Endodermal cell (in vitro differentiated cells): ENCODE measurements around the gene SESN3. TPM values are rescaled to one million over a fixed set of nuclear protein-coding genes. Genes with fewer than 3 reads are reported as not detected.

Experiments
- DNase-seq: peaks from one replicate; pipeline ENCODE4 v3.0.0-alpha.2; 2017
- H3K27ac ChIP-seq: 2 replicates; pipeline ENCODE4 v1.5.1; 2013; ENCODE audit warnings: mild to moderate bottlenecking, low read depth, low read length, moderate library complexity
- H3K27me3 ChIP-seq: 2 replicates; pipeline ENCODE4 v1.6.1; 2013; ENCODE audit warnings: mild to moderate bottlenecking, low read length, moderate library complexity; ENCODE audit not compliant: insufficient read depth, control insufficient read depth, poor library complexity, severe bottlenecking
- H3K36me3 ChIP-seq: 2 replicates; pipeline ENCODE4 v1.7.0; 2013; ENCODE audit warnings: mild to moderate bottlenecking, low read length, moderate library complexity; ENCODE audit not compliant: control insufficient read depth, insufficient read depth
- H3K4me1 ChIP-seq: one replicate; pipeline ENCODE4 v1.7.0; 2013; ENCODE audit warnings: low read length; ENCODE audit not compliant: control insufficient read depth, insufficient read depth
- H3K4me3 ChIP-seq: 2 replicates; pipeline ENCODE4 v1.5.1; 2013; ENCODE audit warnings: mild to moderate bottlenecking, low read length, moderate library complexity
- H3K9ac ChIP-seq: 2 replicates; pipeline ENCODE4 v1.6.1; 2013; ENCODE audit warnings: mild to moderate bottlenecking, low read length, moderate library complexity; ENCODE audit not compliant: poor library complexity, severe bottlenecking; ENCODE audit errors: extremely low read depth
- H3K9me3 ChIP-seq: 2 replicates; pipeline ENCODE4 v1.6.1; 2013; ENCODE audit warnings: mild to moderate bottlenecking, low read length, moderate library complexity; ENCODE audit not compliant: control insufficient read depth
- H3K27ac Mint-ChIP-seq: 2 replicates; pipeline ENCODE4 v1.8.0; 2020; ENCODE audit warnings: mixed read lengths
- H3K27me3 Mint-ChIP-seq: 2 replicates; pipeline ENCODE4 v1.8.0; 2021; ENCODE audit warnings: mild to moderate bottlenecking, mixed read lengths; ENCODE audit not compliant: insufficient read depth
- H3K36me3 Mint-ChIP-seq: 2 replicates; pipeline ENCODE4 v1.8.0; 2020; ENCODE audit warnings: low read depth, mixed read lengths
- H3K4me1 Mint-ChIP-seq: 2 replicates; pipeline ENCODE4 v1.8.0; 2020; ENCODE audit warnings: mixed read lengths
- H3K4me3 Mint-ChIP-seq: 2 replicates; pipeline ENCODE4 v1.8.0; 2020; ENCODE audit warnings: mild to moderate bottlenecking, moderate library complexity, mixed read lengths
- H3K9me3 Mint-ChIP-seq: 2 replicates; pipeline ENCODE4 v1.8.0; 2020; ENCODE audit warnings: mild to moderate bottlenecking, mixed read lengths
- CTCF ChIP-seq: fragments of 200-600 bp; sonication (generic); conservative IDR thresholded peaks from 2 replicates; pipeline ENCODE4 v1.5.0; 2021; ENCODE audit warnings: antibody characterized with exemption, mild to moderate bottlenecking
- WGBS, 2 experiments: methylation state at CpG; one replicate each; pipeline versions ENCODE4 v1.1.5 to v1.1.7; 2013; ENCODE audit warnings: missing lambda C conversion rate in 2 of 2, mixed read lengths in 1 of 2; ENCODE audit not compliant: insufficient coverage in 1 of 2, insufficient read length in 1 of 2; 5-methylcytosine and 5-hydroxymethylcytosine counted together
- total RNA-seq, 2 donors: library from RNA; stranded (reverse); fragmentation: NEBNext Ultra II Directional in 1 of 2; extraction: Animal tissue kit (Norgen Biotek cat#: 25700) in 1 of 2; gene quantifications; 2 replicates in 1 of 2; 3 replicates in 1 of 2; pipeline ENCODE4 v1.2.1, GENCODE V29; 2021

SESN3 gene
- total RNA-seq, 2 donors from 2014 or later, result 33.6 to 43.1 TPM

DNA sequence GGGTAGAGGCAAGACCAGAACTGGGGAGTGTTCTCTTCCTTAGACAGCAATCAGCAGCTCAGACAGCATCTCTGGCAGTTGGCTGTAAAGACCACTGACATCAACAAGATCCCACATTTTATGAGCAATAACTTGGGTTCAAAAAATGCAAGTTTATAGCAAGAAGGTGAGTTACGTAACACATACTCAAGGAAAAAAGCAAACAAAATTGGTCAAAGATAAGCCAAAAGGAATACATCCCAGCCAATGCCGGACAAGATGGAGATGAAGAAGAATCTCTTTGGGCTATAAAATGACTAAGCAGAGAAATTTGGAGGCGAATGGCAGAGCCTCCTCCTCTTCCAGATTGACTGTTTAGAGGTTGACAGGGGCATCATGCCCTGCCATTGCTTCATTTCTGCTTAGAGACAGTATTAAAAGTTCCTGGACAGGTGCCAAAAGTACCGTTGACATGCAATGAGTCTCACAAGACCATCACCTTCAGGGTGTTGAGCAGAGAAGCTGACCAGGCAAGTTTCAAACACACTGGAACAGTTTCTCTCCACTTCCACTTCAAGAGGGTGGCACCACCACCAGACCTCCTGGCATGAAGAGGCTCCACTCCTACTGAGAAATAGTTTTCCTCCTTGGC, 85.5 kb downstream of the SESN3 start:
- Mint-ChIP-seq H3K4me1 (peaks cover 22% of the 10 kb centered on the region), H3K36me3 (no peaks in the 10 kb centered on the region), H3K4me3 (no peak overlapping the region), H3K27me3 (peaks cover 89% of the 10 kb centered on the region), H3K9me3 (no peaks in the 10 kb centered on the region), H3K27ac (no peak overlapping the region)
- H3K27ac ChIP-seq, result no peak overlapping the region
- H3K4me1 ChIP-seq, result no peaks in the 10 kb centered on the region
- DNase-seq, result no peak
- no peaks in the 10 kb centered on the region for H3K9me3 ChIP-seq
- H3K9ac ChIP-seq, result no peak overlapping the region
- 90 to 96% methylated on average over 3 to 4 of the region's 4 CpGs for WGBS, 2 experiments
- H3K27me3 ChIP-seq, result peaks cover 80% of the 10 kb centered on the region
- H3K4me3 ChIP-seq, result no peak overlapping the region
- H3K36me3 ChIP-seq, result no peaks in the 10 kb centered on the region
- TF ChIP-seq CTCF, result no peak

- H3K4me1 Mint-ChIP-seq, result peaks cover 19% of the 10 kb centered on the region
- H3K4me3 Mint-ChIP-seq, result no peak overlapping the region
- no peaks in the 10 kb centered on the region for H3K9me3 Mint-ChIP-seq
- Histone ChIP-seq H3K27ac (no peak overlapping the region), H3K9me3 (no peaks in the 10 kb centered on the region), H3K4me3 (no peak overlapping the region), H3K9ac (no peak overlapping the region), H3K36me3 (no peaks in the 10 kb centered on the region), H3K4me1 (no peaks in the 10 kb centered on the region), H3K27me3 (peaks cover 84% of the 10 kb centered on the region)
- WGBS, 2 experiments, result 78 to 82% methylated on average over 7 of the region's 7 CpGs
- no peak for DNase-seq
- H3K27ac Mint-ChIP-seq, result no peak overlapping the region
- no peaks in the 10 kb centered on the region for H3K36me3 Mint-ChIP-seq
- no peak for TF ChIP-seq CTCF
- peaks cover 94% of the 10 kb centered on the region for H3K27me3 Mint-ChIP-seq
Observed at GRCh38 chr11:95144313-95145235, 86.4 kb downstream of the SESN3 start.

- no peaks in the 10 kb centered on the region for H3K9me3 ChIP-seq
- no peaks in the 10 kb centered on the region for H3K36me3 Mint-ChIP-seq
Observed at GRCh38 chr11:95143106-95143681, 87.8 kb downstream of the SESN3 start.

More at GRCh38 chr11:95143106-95143681, 87.8 kb downstream of the SESN3 start:
- Histone ChIP-seq H3K4me1 (no peaks in the 10 kb centered on the region), H3K27ac (no peak overlapping the region), H3K27me3 (peaks cover 87% of the 10 kb centered on the region), H3K36me3 (no peaks in the 10 kb centered on the region), H3K9ac (no peak overlapping the region), H3K4me3 (no peak overlapping the region)
- no peaks in the 10 kb centered on the region for H3K9me3 Mint-ChIP-seq
- no peak overlapping the region for H3K27ac Mint-ChIP-seq
- no peak overlapping the region for H3K4me3 Mint-ChIP-seq
- 87 to 89% methylated on average over 6 of the region's 6 CpGs for WGBS, 2 experiments
- DNase-seq, result no peak
- no peak for TF ChIP-seq CTCF
- H3K4me1 Mint-ChIP-seq, result peaks cover 13% of the 10 kb centered on the region
- H3K27me3 Mint-ChIP-seq, result peaks cover 85% of the 10 kb centered on the region
